ENCODE results near the gene WNT3.

DNA sequence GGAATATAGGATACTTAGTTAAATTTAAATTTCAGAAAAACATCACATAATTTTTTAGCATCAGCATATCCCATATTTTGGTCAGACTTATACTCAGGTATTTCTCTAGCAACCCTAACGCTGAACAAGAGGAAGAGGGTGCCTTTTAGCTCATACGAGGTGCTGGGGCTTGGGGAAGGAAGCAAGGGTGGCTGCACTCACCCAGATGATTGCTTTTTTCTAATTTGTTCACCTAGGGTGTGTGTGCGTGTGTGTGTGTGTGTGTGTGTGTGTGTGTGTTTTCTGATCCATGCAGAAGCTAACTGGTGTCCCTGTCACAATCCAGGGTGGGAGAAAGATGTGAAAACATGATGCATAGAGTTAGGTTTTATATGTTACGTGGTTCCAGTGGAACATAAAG, 81.2 kb downstream of the WNT3 start:
- TF ChIP-seq POLR2A (IDR thresholded peaks at IDR 0.05): no peak
- TF ChIP-seq, protein P1, sequence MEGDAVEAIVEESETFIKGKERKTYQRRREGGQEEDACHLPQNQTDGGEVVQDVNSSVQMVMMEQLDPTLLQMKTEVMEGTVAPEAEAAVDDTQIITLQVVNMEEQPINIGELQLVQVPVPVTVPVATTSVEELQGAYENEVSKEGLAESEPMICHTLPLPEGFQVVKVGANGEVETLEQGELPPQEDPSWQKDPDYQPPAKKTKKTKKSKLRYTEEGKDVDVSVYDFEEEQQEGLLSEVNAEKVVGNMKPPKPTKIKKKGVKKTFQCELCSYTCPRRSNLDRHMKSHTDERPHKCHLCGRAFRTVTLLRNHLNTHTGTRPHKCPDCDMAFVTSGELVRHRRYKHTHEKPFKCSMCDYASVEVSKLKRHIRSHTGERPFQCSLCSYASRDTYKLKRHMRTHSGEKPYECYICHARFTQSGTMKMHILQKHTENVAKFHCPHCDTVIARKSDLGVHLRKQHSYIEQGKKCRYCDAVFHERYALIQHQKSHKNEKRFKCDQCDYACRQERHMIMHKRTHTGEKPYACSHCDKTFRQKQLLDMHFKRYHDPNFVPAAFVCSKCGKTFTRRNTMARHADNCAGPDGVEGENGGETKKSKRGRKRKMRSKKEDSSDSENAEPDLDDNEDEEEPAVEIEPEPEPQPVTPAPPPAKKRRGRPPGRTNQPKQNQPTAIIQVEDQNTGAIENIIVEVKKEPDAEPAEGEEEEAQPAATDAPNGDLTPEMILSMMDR (IDR thresholded peaks at IDR 0.05): no peak

All from Peyer's patch (tissue), 4 donors.